Loucy (cell line): ENCODE data around the gene RMND5A.

Source experiments
- EZH2phosphoT487 ChIP-seq: fragments of 200-600 bp; IDR thresholded peaks from 2 replicates; pipeline ENCODE4 v1.6.1; 2018; ENCODE audit warnings: antibody characterized with exemption, mild to moderate bottlenecking, moderate library complexity, borderline replicate concordance
- TF ChIP-seq, protein P1 (sequence below): fragments of 200-600 bp; sonication (generic); conservative IDR thresholded peaks from 2 replicates; pipeline ENCODE4 v1.5.1; 2014; ENCODE audit warnings: mild to moderate bottlenecking, antibody characterized with exemption, low read length

DNA sequence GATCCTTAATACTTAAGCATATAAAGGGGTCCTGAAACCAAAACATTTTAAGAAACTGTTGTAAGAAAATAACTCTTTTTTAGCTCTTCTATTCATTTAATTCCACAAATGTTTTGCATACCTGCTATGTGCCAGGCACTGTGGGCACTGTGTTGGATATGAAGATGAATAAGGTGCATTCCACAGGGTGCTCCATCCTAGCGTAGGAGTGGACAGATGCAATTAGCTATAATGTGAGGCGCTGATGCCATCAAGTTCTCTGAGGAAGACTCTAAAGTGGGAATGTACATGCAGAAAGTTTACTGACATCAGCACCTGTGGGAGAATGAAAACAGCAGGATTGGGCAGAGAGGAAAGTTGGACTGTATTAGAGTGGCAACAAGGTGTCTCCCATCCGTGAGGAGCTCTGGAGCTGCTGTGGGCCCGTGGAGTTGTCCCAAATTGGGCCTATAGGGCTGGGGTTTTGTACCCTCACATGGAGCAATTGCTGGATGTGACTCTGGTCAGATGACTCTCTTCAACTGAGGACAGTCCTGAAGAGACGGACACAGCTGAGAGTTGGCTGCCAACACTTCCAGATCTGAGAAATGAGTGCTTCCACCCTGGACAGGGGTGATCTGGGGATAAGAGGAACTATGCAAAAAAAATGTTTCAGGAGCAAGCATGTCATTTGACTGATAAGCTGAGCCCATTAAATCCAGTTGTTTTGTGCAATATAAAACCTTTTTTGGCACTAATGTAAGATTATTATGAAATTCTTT lies 48.3 kb downstream of the RMND5A start:
- TF ChIP-seq, protein P1, sequence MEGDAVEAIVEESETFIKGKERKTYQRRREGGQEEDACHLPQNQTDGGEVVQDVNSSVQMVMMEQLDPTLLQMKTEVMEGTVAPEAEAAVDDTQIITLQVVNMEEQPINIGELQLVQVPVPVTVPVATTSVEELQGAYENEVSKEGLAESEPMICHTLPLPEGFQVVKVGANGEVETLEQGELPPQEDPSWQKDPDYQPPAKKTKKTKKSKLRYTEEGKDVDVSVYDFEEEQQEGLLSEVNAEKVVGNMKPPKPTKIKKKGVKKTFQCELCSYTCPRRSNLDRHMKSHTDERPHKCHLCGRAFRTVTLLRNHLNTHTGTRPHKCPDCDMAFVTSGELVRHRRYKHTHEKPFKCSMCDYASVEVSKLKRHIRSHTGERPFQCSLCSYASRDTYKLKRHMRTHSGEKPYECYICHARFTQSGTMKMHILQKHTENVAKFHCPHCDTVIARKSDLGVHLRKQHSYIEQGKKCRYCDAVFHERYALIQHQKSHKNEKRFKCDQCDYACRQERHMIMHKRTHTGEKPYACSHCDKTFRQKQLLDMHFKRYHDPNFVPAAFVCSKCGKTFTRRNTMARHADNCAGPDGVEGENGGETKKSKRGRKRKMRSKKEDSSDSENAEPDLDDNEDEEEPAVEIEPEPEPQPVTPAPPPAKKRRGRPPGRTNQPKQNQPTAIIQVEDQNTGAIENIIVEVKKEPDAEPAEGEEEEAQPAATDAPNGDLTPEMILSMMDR, result no peak
- TF ChIP-seq EZH2phosphoT487, result no peak
